Adipocyte (in vitro differentiated cells): ENCODE data around the gene EMD.

Experiments used
- DNase-seq: peaks from one replicate; pipeline ENCODE4 v3.0.0-alpha.2; 2015; ENCODE audit warnings: low read depth
- H3K27me3 ChIP-seq: replicated peaks from 2 replicates; pipeline ENCODE4 v1.7.0; 2013; ENCODE audit warnings: mild to moderate bottlenecking, low read length, moderate library complexity; ENCODE audit not compliant: control insufficient read depth, insufficient read depth
- H3K36me3 ChIP-seq: 2 replicates; pipeline ENCODE4 v1.7.0; 2013; ENCODE audit warnings: low read length, mild to moderate bottlenecking, moderate library complexity; ENCODE audit not compliant: control insufficient read depth, insufficient read depth, severe bottlenecking
- H3K4me1 ChIP-seq: 2 replicates; pipeline ENCODE4 v1.7.0; 2013; ENCODE audit warnings: mild to moderate bottlenecking, low read length, moderate library complexity; ENCODE audit not compliant: control insufficient read depth, insufficient read depth
- H3K4me3 ChIP-seq: 2 replicates; pipeline ENCODE4 v1.7.0; 2013; ENCODE audit warnings: mild to moderate bottlenecking, low read length, moderate library complexity
- H3K9ac ChIP-seq: 2 replicates; pipeline ENCODE4 v1.7.0; 2013; ENCODE audit warnings: mild to moderate bottlenecking, low read length, moderate library complexity
- H3K9me3 ChIP-seq: 2 replicates; pipeline ENCODE4 v1.7.0; 2013; ENCODE audit warnings: mild to moderate bottlenecking, low read length, moderate library complexity; ENCODE audit not compliant: control insufficient read depth

Gene EMD

GRCh38 chrX:154349979-154350378, 29.1 kb upstream of the EMD start:
- no peak for DNase-seq
- Histone ChIP-seq H3K36me3 (peaks cover 67% of the 10 kb centered on the region), H3K4me1 (no peaks in the 10 kb centered on the region), H3K27me3 (no peaks in the 10 kb centered on the region), H3K4me3 (no peak overlapping the region), H3K9ac (no peak overlapping the region), H3K9me3 (no peaks in the 10 kb centered on the region)

- H3K27me3 ChIP-seq: no peaks in the 10 kb centered on the region
- no peak overlapping the region for H3K4me3 ChIP-seq
- H3K9ac ChIP-seq: no peak overlapping the region
- H3K4me1 ChIP-seq: no peaks in the 10 kb centered on the region
- H3K36me3 ChIP-seq: peaks cover 70% of the 10 kb centered on the region
- no peaks in the 10 kb centered on the region for H3K9me3 ChIP-seq
- no peak for DNase-seq
Measured at GRCh38 chrX:154350429-154351182, 28.5 kb upstream of the EMD start.

- no peaks in the 10 kb centered on the region for H3K27me3 ChIP-seq
- no peak overlapping the region for H3K4me3 ChIP-seq
- no peaks in the 10 kb centered on the region for H3K9me3 ChIP-seq
- H3K4me1 ChIP-seq: no peaks in the 10 kb centered on the region
- no peak for DNase-seq
- H3K9ac ChIP-seq: no peak overlapping the region
- H3K36me3 ChIP-seq: peaks cover 72% of the 10 kb centered on the region
Measured at GRCh38 chrX:154351183-154352011, 27.7 kb upstream of the EMD start.

- H3K4me3 ChIP-seq: no peak overlapping the region
- H3K9ac ChIP-seq: no peak overlapping the region
- DNase-seq: no peak
- no peaks in the 10 kb centered on the region for H3K4me1 ChIP-seq
- H3K27me3 ChIP-seq: no peaks in the 10 kb centered on the region
- no peaks in the 10 kb centered on the region for H3K9me3 ChIP-seq
- peaks cover 78% of the 10 kb centered on the region for H3K36me3 ChIP-seq
Measured at GRCh38 chrX:154352012-154352401, 27.1 kb upstream of the EMD start.

- H3K9me3 ChIP-seq: no peaks in the 10 kb centered on the region
- DNase-seq: no peak
- H3K27me3 ChIP-seq: no peaks in the 10 kb centered on the region
- H3K9ac ChIP-seq: no peak overlapping the region
- no peaks in the 10 kb centered on the region for H3K4me1 ChIP-seq
- H3K4me3 ChIP-seq: no peak overlapping the region
- H3K36me3 ChIP-seq: peaks cover 83% of the 10 kb centered on the region
Measured at GRCh38 chrX:154352466-154352865, 26.6 kb upstream of the EMD start.

GRCh38 chrX:154353172-154353843, 25.8 kb upstream of the EMD start:
- peaks cover 89% of the 10 kb centered on the region for H3K36me3 ChIP-seq
- no peak for DNase-seq
- no peaks in the 10 kb centered on the region for H3K4me1 ChIP-seq
- no peaks in the 10 kb centered on the region for H3K9me3 ChIP-seq
- H3K27me3 ChIP-seq: no peaks in the 10 kb centered on the region
- no peak overlapping the region for H3K9ac ChIP-seq
- H3K4me3 ChIP-seq: no peak overlapping the region

GRCh38 chrX:154354013-154354412, 25.1 kb upstream of the EMD start:
- Histone ChIP-seq H3K4me3 (no peak overlapping the region), H3K4me1 (no peaks in the 10 kb centered on the region), H3K27me3 (no peaks in the 10 kb centered on the region), H3K9ac (no peak overlapping the region), H3K9me3 (no peaks in the 10 kb centered on the region), H3K36me3 (peaks cover 89% of the 10 kb centered on the region)
- no peak for DNase-seq

GRCh38 chrX:154354516-154354915, 24.6 kb upstream of the EMD start:
- DNase-seq: no peak
- Histone ChIP-seq H3K36me3 (peaks cover 90% of the 10 kb centered on the region), H3K4me1 (no peaks in the 10 kb centered on the region), H3K9me3 (no peaks in the 10 kb centered on the region), H3K9ac (no peak overlapping the region), H3K27me3 (no peaks in the 10 kb centered on the region), H3K4me3 (no peak overlapping the region)

GRCh38 chrX:154355094-154355775, 23.9 kb upstream of the EMD start:
- H3K9me3 ChIP-seq: no peaks in the 10 kb centered on the region
- DNase-seq: no peak
- no peak overlapping the region for H3K4me3 ChIP-seq
- no peak overlapping the region for H3K9ac ChIP-seq
- no peaks in the 10 kb centered on the region for H3K27me3 ChIP-seq
- H3K36me3 ChIP-seq: peaks cover 90% of the 10 kb centered on the region
- no peaks in the 10 kb centered on the region for H3K4me1 ChIP-seq

- no peaks in the 10 kb centered on the region for H3K4me1 ChIP-seq
- H3K27me3 ChIP-seq: no peaks in the 10 kb centered on the region
- peaks cover 89% of the 10 kb centered on the region for H3K36me3 ChIP-seq
- H3K9me3 ChIP-seq: no peaks in the 10 kb centered on the region
- no peak overlapping the region for H3K4me3 ChIP-seq
- no peak overlapping the region for H3K9ac ChIP-seq
- DNase-seq: no peak
Measured at GRCh38 chrX:154355776-154356140, 23.3 kb upstream of the EMD start.

- Histone ChIP-seq H3K36me3 (peaks cover 85% of the 10 kb centered on the region), H3K9ac (no peak overlapping the region), H3K4me3 (no peak overlapping the region), H3K4me1 (no peaks in the 10 kb centered on the region), H3K9me3 (no peaks in the 10 kb centered on the region), H3K27me3 (no peaks in the 10 kb centered on the region)
- no peak for DNase-seq
Measured at GRCh38 chrX:154356596-154356995, 22.5 kb upstream of the EMD start.
